ENCODE measurements around the gene OR52I1.

GRCh38 chr11:4607096-4607495 lies 13.3 kb downstream of the OR52I1 start:
- no peak for TF ChIP-seq CTCF (IDR thresholded peaks at IDR 0.05)
- TF ChIP-seq POLR2A (IDR thresholded peaks at IDR 0.05; ENCODE audit: low read length), result no peak
- no peak for TF ChIP-seq POLR2AphosphoS2 (conservative IDR thresholded peaks at IDR 0.05; ENCODE audit: low read length)
- TF ChIP-seq KDM1A (IDR thresholded peaks at IDR 0.05; ENCODE audit: low read depth), result no peak
- no peak for TF ChIP-seq E2F6 (IDR thresholded peaks at IDR 0.05; ENCODE audit: borderline replicate concordance, low read depth)
- TF ChIP-seq NFE2L2 (conservative IDR thresholded peaks at IDR 0.05; ENCODE audit: low read length), result no peak
- TF ChIP-seq EP300 (IDR thresholded peaks at IDR 0.05), result no peak
- no peak for TF ChIP-seq RAD21 (conservative IDR thresholded peaks at IDR 0.05 in 1 of 2, IDR thresholded peaks at IDR 0.05 in 1 of 2)
- TF ChIP-seq MAFK (IDR thresholded peaks at IDR 0.05; ENCODE audit: partially characterized antibody), result no peak
